ENCODE measurements around the gene SUPV3L1.

Gene SUPV3L1

DNA sequence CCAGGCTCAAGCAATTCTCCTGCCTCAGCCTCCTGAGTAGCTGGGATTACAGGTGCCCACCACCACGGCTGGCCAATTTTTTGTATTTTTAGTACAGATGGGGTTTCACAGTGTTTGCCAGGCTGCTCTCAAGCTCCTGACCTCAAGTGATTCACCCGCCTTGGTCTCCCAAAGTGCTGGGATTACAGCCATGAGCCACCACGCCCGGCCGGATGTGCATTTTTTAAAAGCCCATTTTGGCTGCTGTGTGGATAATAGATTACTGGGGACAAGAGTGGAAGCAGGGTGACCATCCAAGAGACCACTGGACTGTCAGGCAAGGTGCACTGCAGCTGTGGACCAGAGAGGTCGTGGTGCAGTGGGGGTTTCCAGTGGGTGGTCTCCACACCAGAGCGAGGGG, 61.5 kb downstream of the SUPV3L1 start:
- H3K9me2 ChIP-seq (ENCODE audit: low read depth, low read length), result no peaks in the 10 kb centered on the region
- no peaks in the 10 kb centered on the region for H3K79me2 ChIP-seq (ENCODE audit: insufficient read depth, low read length)
- no peaks in the 10 kb centered on the region for H3K9me3 ChIP-seq (ENCODE audit: low read length)
- H3F3A ChIP-seq (ENCODE audit: insufficient read depth, low read length), result no peaks in the 10 kb centered on the region
- H3K4me2 ChIP-seq (ENCODE audit: low read length), result no peak overlapping the region
- H3K27ac ChIP-seq (ENCODE audit: low read depth, low read length, poor library complexity, severe bottlenecking), result no peak overlapping the region
- H4K20me1 ChIP-seq (ENCODE audit: insufficient read depth, low read length), result no peaks in the 10 kb centered on the region
- H3K27me3 ChIP-seq (ENCODE audit: insufficient read depth, low read length), result no peaks in the 10 kb centered on the region
- no peak overlapping the region for H3K4me3 ChIP-seq (ENCODE audit: low read depth, low read length, poor library complexity, severe bottlenecking)
- H3K9ac ChIP-seq (ENCODE audit: low read length), result no peak overlapping the region
- no peaks in the 10 kb centered on the region for H3K36me3 ChIP-seq (ENCODE audit: insufficient read depth, low read length)
- no peaks in the 10 kb centered on the region for H3K4me1 ChIP-seq (ENCODE audit: insufficient read depth, low read length, severe bottlenecking)
- TF ChIP-seq, protein P1, sequence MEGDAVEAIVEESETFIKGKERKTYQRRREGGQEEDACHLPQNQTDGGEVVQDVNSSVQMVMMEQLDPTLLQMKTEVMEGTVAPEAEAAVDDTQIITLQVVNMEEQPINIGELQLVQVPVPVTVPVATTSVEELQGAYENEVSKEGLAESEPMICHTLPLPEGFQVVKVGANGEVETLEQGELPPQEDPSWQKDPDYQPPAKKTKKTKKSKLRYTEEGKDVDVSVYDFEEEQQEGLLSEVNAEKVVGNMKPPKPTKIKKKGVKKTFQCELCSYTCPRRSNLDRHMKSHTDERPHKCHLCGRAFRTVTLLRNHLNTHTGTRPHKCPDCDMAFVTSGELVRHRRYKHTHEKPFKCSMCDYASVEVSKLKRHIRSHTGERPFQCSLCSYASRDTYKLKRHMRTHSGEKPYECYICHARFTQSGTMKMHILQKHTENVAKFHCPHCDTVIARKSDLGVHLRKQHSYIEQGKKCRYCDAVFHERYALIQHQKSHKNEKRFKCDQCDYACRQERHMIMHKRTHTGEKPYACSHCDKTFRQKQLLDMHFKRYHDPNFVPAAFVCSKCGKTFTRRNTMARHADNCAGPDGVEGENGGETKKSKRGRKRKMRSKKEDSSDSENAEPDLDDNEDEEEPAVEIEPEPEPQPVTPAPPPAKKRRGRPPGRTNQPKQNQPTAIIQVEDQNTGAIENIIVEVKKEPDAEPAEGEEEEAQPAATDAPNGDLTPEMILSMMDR (IDR thresholded peaks at IDR 0.05; ENCODE audit: low read length), result no peak
- TF ChIP-seq EZH2 (IDR thresholded peaks at IDR 0.05; ENCODE audit: borderline replicate concordance, low read length), result no peak
- H2AFZ ChIP-seq (ENCODE audit: low read length), result no peak overlapping the region

DNA sequence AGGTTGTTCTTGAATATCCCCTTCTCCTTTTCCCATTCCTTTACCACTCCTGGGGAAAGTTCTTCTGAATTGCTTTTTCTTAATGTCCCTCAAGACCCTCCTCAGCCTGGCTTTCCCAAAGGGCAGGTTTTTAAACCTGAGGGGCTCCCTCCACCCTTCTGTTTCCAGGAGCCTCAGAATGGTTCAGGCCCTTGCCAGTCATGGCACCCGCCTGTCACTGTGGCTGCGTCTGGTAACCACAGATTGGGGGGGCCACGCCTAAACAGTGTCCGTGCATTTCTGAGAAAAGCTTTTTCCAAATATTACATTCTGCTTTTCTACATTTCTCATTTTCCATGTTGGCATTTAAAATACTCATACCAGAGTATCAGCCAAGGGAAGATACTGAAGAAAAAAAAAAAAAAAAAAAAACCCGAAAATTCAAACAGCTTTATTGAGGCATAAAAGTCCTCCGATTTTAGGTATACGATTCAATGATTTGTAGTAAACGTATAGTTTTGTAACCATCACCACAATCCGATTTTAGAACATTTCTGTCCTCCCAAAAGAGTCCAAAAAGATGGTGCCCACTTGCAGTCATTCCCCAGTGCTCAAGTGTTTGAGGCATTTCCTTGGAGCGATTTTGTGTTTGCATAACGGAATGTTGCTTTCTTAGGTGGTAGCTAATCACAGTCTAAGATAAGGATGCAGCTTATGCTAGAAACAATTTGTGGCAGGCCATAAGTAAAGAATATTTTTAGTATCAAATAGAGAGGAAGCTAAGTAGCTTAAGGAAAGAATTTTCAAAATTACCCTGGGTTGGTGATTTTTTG, 62.2 kb downstream of the SUPV3L1 start:
- no peak overlapping the region for H3K4me3 ChIP-seq (ENCODE audit: low read depth, low read length, poor library complexity, severe bottlenecking)
- H4K20me1 ChIP-seq (ENCODE audit: insufficient read depth, low read length), result no peaks in the 10 kb centered on the region
- H3K9ac ChIP-seq (ENCODE audit: low read length), result no peak overlapping the region
- H2AFZ ChIP-seq (ENCODE audit: low read length), result no peak overlapping the region
- H3K4me1 ChIP-seq (ENCODE audit: insufficient read depth, low read length, severe bottlenecking), result no peaks in the 10 kb centered on the region
- H3K4me2 ChIP-seq (ENCODE audit: low read length), result no peak overlapping the region
- no peaks in the 10 kb centered on the region for H3F3A ChIP-seq (ENCODE audit: insufficient read depth, low read length)
- no peaks in the 10 kb centered on the region for H3K36me3 ChIP-seq (ENCODE audit: insufficient read depth, low read length)
- no peaks in the 10 kb centered on the region for H3K9me3 ChIP-seq (ENCODE audit: low read length)
- no peaks in the 10 kb centered on the region for H3K9me2 ChIP-seq (ENCODE audit: low read depth, low read length)
- H3K79me2 ChIP-seq (ENCODE audit: insufficient read depth, low read length), result no peaks in the 10 kb centered on the region
- H3K27ac ChIP-seq (ENCODE audit: low read depth, low read length, poor library complexity, severe bottlenecking), result no peak overlapping the region
- H3K27me3 ChIP-seq (ENCODE audit: insufficient read depth, low read length), result no peaks in the 10 kb centered on the region
- TF ChIP-seq, protein P1 (IDR thresholded peaks at IDR 0.05; ENCODE audit: low read length), result no peak
- TF ChIP-seq EZH2 (IDR thresholded peaks at IDR 0.05; ENCODE audit: borderline replicate concordance, low read length), result no peak

DNA sequence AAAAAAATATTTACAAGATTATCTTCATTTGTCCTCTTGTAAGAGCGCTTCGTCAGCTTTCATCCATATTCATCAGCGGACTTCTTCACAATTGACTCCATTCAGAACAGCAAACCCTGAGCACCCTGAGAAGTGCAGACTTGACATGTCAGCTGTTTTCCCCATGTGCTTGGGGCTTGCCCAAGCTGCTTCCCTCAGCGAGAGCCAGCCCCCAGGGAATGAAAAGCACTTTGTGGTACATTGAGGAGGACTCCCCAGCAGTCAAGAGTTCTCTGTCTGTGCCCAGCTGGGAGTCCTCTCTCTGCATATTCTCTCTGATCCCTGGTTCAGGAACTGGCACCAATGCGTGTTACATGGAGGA, 62.8 kb downstream of the SUPV3L1 start:
- Histone ChIP-seq H3F3A (ENCODE audit: insufficient read depth, low read length) (no peaks in the 10 kb centered on the region), H3K9me3 (ENCODE audit: low read length) (no peaks in the 10 kb centered on the region), H3K9me2 (ENCODE audit: low read depth, low read length) (no peaks in the 10 kb centered on the region), H2AFZ (ENCODE audit: low read length) (no peak overlapping the region), H3K9ac (ENCODE audit: low read length) (no peak overlapping the region), H3K4me2 (ENCODE audit: low read length) (no peak overlapping the region), H3K27me3 (ENCODE audit: insufficient read depth, low read length) (no peaks in the 10 kb centered on the region), H3K36me3 (ENCODE audit: insufficient read depth, low read length) (no peaks in the 10 kb centered on the region), H3K4me1 (ENCODE audit: insufficient read depth, low read length, severe bottlenecking) (no peaks in the 10 kb centered on the region), H3K79me2 (ENCODE audit: insufficient read depth, low read length) (no peaks in the 10 kb centered on the region), H3K4me3 (ENCODE audit: low read depth, low read length, poor library complexity, severe bottlenecking) (no peak overlapping the region), H3K27ac (ENCODE audit: low read depth, low read length, poor library complexity, severe bottlenecking) (no peak overlapping the region), H4K20me1 (ENCODE audit: insufficient read depth, low read length) (no peaks in the 10 kb centered on the region)
- TF ChIP-seq EZH2 (IDR thresholded peaks at IDR 0.05; ENCODE audit: borderline replicate concordance, low read length), result no peak
- TF ChIP-seq, protein P1 (IDR thresholded peaks at IDR 0.05; ENCODE audit: low read length), result no peak
